Epithelial cell of proximal tubule (primary cell): Measurements from ENCODE around the gene KRT37. TPM values are rescaled to one million over a fixed set of nuclear protein-coding genes. Genes with fewer than 3 reads are reported as not detected.
"Not testable (repeated sequence)": the region's sequence is repeated elsewhere in the genome, so short reads cannot be mapped to it uniquely, and the experiment has no call there.

Source experiments
- DNase-seq: peaks from one replicate; pipeline ENCODE4 v3.0.0-alpha.2; 2011; ENCODE audit warnings: low read depth
- H3K4me3 ChIP-seq: 2 replicates; pipeline ENCODE4 v1.5.1; 2011; ENCODE audit warnings: low read depth, mild to moderate bottlenecking, low read length
- CTCF ChIP-seq: conservative IDR thresholded peaks from 2 replicates; pipeline ENCODE4 v1.5.1; 2012; ENCODE audit warnings: low read depth, mild to moderate bottlenecking, low read length
- total RNA-seq: library from RNA; depleted of rRNA; stranded (reverse); fragments of >200 nt; gene quantifications from 2 replicates; pipeline ENCODE4 v1.2.3, GENCODE V29; 2015

The KRT37 gene
- total RNA-seq, 1 donor from 2014 or later: not detected

GRCh38 chr17:41439375-41439774 is 15.0 kb upstream of the KRT37 start:
- no peak for DNase-seq
- TF ChIP-seq CTCF: no peak
- no peak overlapping the region for H3K4me3 ChIP-seq

GRCh38 chr17:41437769-41438168 is 13.4 kb upstream of the KRT37 start:
- DNase-seq: no peak
- TF ChIP-seq CTCF: no peak
- no peak overlapping the region for H3K4me3 ChIP-seq

GRCh38 chr17:41437254-41437653 is 12.9 kb upstream of the KRT37 start:
- H3K4me3 ChIP-seq: no peak overlapping the region
- no peak for DNase-seq
- TF ChIP-seq CTCF: no peak

GRCh38 chr17:41434415-41434814 is 10.0 kb upstream of the KRT37 start:
- no peak for TF ChIP-seq CTCF
- no peak overlapping the region for H3K4me3 ChIP-seq
- DNase-seq: no peak

GRCh38 chr17:41434005-41434404 is 9.6 kb upstream of the KRT37 start:
- DNase-seq: no peak
- no peak overlapping the region for H3K4me3 ChIP-seq
- no peak for TF ChIP-seq CTCF

- DNase-seq: no peak
- TF ChIP-seq CTCF: no peak
- H3K4me3 ChIP-seq: no peak overlapping the region
Measured at GRCh38 chr17:41433586-41433985, 9.2 kb upstream of the KRT37 start.

GRCh38 chr17:41430376-41430775 is 6.0 kb upstream of the KRT37 start:
- not testable (repeated sequence) for DNase-seq, H3K4me3 ChIP-seq

GRCh38 chr17:41429667-41430066 is 5.3 kb upstream of the KRT37 start:
- no peak for DNase-seq
- no peak for TF ChIP-seq CTCF
- H3K4me3 ChIP-seq: no peak overlapping the region
